GM21825 (cell line): ENCODE results near the gene G0S2.
"Not testable (repeated sequence)": the region's sequence is repeated elsewhere in the genome, so short reads cannot be mapped to it uniquely, and the experiment has no call there.

Source experiments
- ATAC-seq: cut with Tn5 transposase; IDR thresholded peaks from one replicate; pipeline ENCODE4 v1.9.1; 2021; ENCODE audit warnings: mild to moderate bottlenecking, moderate library complexity; ENCODE audit not compliant: unreplicated experiment

Gene G0S2

GRCh38 chr1:209675565-209676154 lies 448 bp downstream of the G0S2 start:
- no peak for ATAC-seq

GRCh38 chr1:209678981-209679539 lies 3.8 kb downstream of the G0S2 start:
- no peak for ATAC-seq

GRCh38 chr1:209685821-209686220 lies 10.6 kb downstream of the G0S2 start:
- ATAC-seq: peak; percentile 83

- ATAC-seq: no peak
These were observed 11.1 kb downstream of the G0S2 start for GRCh38 chr1:209686322-209686721.

GRCh38 chr1:209688746-209689234 lies 13.6 kb downstream of the G0S2 start:
- ATAC-seq: no peak

GRCh38 chr1:209689477-209689876 lies 14.3 kb downstream of the G0S2 start:
- ATAC-seq: no peak

- ATAC-seq: no peak
These were observed 16.0 kb downstream of the G0S2 start for GRCh38 chr1:209691237-209691636.

- ATAC-seq: no peak
These were observed 17.1 kb downstream of the G0S2 start for GRCh38 chr1:209692296-209692695.

- ATAC-seq: peak; percentile 51
These were observed 17.7 kb downstream of the G0S2 start for GRCh38 chr1:209692745-209693504.

GRCh38 chr1:209696673-209697072 lies 21.5 kb downstream of the G0S2 start:
- no peak for ATAC-seq

- no peak for ATAC-seq
These were observed 21.9 kb downstream of the G0S2 start for GRCh38 chr1:209697126-209697525.

GRCh38 chr1:209700686-209701085 lies 25.5 kb downstream of the G0S2 start:
- not testable (repeated sequence) for ATAC-seq

- ATAC-seq: no peak
These were observed 27.6 kb downstream of the G0S2 start for GRCh38 chr1:209702832-209703231.

GRCh38 chr1:209703834-209704504 lies 28.8 kb downstream of the G0S2 start:
- ATAC-seq: no peak

GRCh38 chr1:209704584-209704983 lies 29.4 kb downstream of the G0S2 start, which contains the start of gene HSD11B1:
TSS of gene HSD11B1 (plus strand) at chr1:209704846. CDS start at chr1:209704943, 97 bp downstream.
- ATAC-seq: no peak

- no peak for ATAC-seq
These were observed 29.9 kb downstream of the G0S2 start for GRCh38 chr1:209705033-209705598.

GRCh38 chr1:209706622-209707021 lies 31.4 kb downstream of the G0S2 start:
- no peak for ATAC-seq

GRCh38 chr1:209707308-209707707 lies 32.1 kb downstream of the G0S2 start:
- no peak for ATAC-seq

GRCh38 chr1:209708297-209708696 lies 33.1 kb downstream of the G0S2 start:
- no peak for ATAC-seq

GRCh38 chr1:209710093-209710492 lies 34.9 kb downstream of the G0S2 start:
- no peak for ATAC-seq

- no peak for ATAC-seq
These were observed 35.6 kb downstream of the G0S2 start for GRCh38 chr1:209710847-209711246.
